Endothelial cell of umbilical vein (primary cell): ENCODE data around the gene ARHGEF19.

Experiments
- CTCF ChIP-seq, 2 donors: IDR thresholded peaks; 1 replicate in 1 of 2; 2 replicates in 1 of 2; pipeline ENCODE4 v1.5.1; 2011; ENCODE audit warnings: low read length in 2 of 2, mild to moderate bottlenecking in 2 of 2, moderate library complexity in 2 of 2, control low read depth in 1 of 2, inconsistent platforms in 1 of 2, low read depth in 1 of 2; ENCODE audit not compliant: insufficient read depth in 1 of 2; ENCODE audit errors: extremely low read depth in 1 of 2
- EZH2 ChIP-seq: IDR thresholded peaks from 2 replicates; pipeline ENCODE4 v1.6.1; 2012; ENCODE audit warnings: borderline replicate concordance, low read depth, mild to moderate bottlenecking, moderate library complexity, low read length, inconsistent platforms; ENCODE audit not compliant: severe bottlenecking
- GATA2 ChIP-seq: IDR thresholded peaks from 2 replicates; pipeline ENCODE4 v1.7.0; 2011; ENCODE audit warnings: low read depth, mild to moderate bottlenecking, moderate library complexity, mixed read lengths, low read length; ENCODE audit not compliant: insufficient read length, insufficient read depth
- JUN ChIP-seq: IDR thresholded peaks from 2 replicates; pipeline ENCODE4 v1.6.1; 2011; ENCODE audit warnings: borderline replicate concordance, low read depth; ENCODE audit not compliant: insufficient read length, insufficient read depth
- MAX ChIP-seq: IDR thresholded peaks from 2 replicates; pipeline ENCODE4 v1.6.1; 2011; ENCODE audit not compliant: insufficient read depth, insufficient read length
- POLR2A ChIP-seq: IDR thresholded peaks from 2 replicates; pipeline ENCODE4 v1.6.1; 2012; ENCODE audit warnings: low read depth, mild to moderate bottlenecking, control low read depth, low read length
- POLR2AphosphoS5 ChIP-seq: IDR thresholded peaks from 2 replicates; pipeline ENCODE4 v1.6.1; 2012; ENCODE audit warnings: low read depth, mild to moderate bottlenecking, control low read depth, low read length, moderate library complexity; ENCODE audit not compliant: insufficient read depth

- no peak for TF ChIP-seq POLR2A
- TF ChIP-seq MAX: no peak
- TF ChIP-seq CTCF (IDR thresholded peaks at IDR 0.05; ENCODE audit: extremely low read depth in 1 of 2, insufficient read depth in 1 of 2, low read depth in 1 of 2, low read length in 2 of 2): no peak
- no peak for TF ChIP-seq POLR2AphosphoS5
- no peak for TF ChIP-seq EZH2
- TF ChIP-seq JUN: no peak
- no peak for TF ChIP-seq GATA2
Measured at GRCh38 chr1:16241221-16241708, 28.8 kb upstream of the ARHGEF19 start.
